GM12878 (cell line): ENCODE data around the gene MGAT4C. TPM values are rescaled to one million over a fixed set of nuclear protein-coding genes. Genes with fewer than 3 reads are reported as not detected.

ENCODE experiments used
- ATAC-seq: fragments of 200-7000 bp; cut with Tn5 transposase; 3 replicates; pipeline ENCODE4 v1.9.1; 2020; ENCODE audit warnings: mild to moderate bottlenecking, moderate library complexity
- BruUV-seq: library from RNA; stranded (reverse); fragments of 400-500 nt; replicated peaks from 2 replicates; lab custom pipeline; 2021; lab: Mats Ljungman, UMichigan
- CTCF ChIA-PET: fragments of 300-600 bp; sonication (Branson Sonifier 250); formaldehyde crosslinking; extraction: SDS; loops from one replicate; lab custom pipeline; 2021; ENCODE audit warnings: inconsistent platforms; lab: Yijun Ruan, JAX
- POLR2A ChIA-PET: fragments of 350-600 bp; formaldehyde crosslinking; extraction: SDS; loops from one replicate; lab custom pipeline; 2021; ENCODE audit warnings: inconsistent platforms; lab: Charles Lee
- RAD21 ChIA-PET: fragments of 300-600 bp; sonication (Branson Sonifier 250); formaldehyde crosslinking; loops from one replicate; lab custom pipeline; 2023; ENCODE audit warnings: antibody characterized with exemption; ENCODE audit not compliant: unreplicated experiment; lab: Charles Lee
- SMC1A ChIA-PET: fragments of 300-600 bp; sonication (Branson Sonifier 250); formaldehyde crosslinking; loops from one replicate; lab custom pipeline; 2023; ENCODE audit not compliant: unreplicated experiment, uncharacterized antibody; lab: Charles Lee
- DNase-seq: peaks from one replicate; pipeline ENCODE4 v3.0.0-alpha.2; 2011; ENCODE audit warnings: low read depth, low spot score
- FAIRE-seq: peaks from 3 replicates; lab custom pipeline; 2011; peaks lifted over from hg19 to GRCh38; lab: Jason Lieb, UNC
- H2AFZ ChIP-seq: 2 replicates; pipeline ENCODE4 v1.6.0; 2011; ENCODE audit warnings: low read depth, low read length, control low read depth; ENCODE audit not compliant: control insufficient read depth
- H3K27ac ChIP-seq: 2 replicates; pipeline ENCODE4 v1.5.1; 2011; ENCODE audit warnings: control low read depth; ENCODE audit not compliant: control insufficient read depth, insufficient read depth
- H3K27me3 ChIP-seq, 2 experiments: replicated peaks in 1 of 2; 2 replicates each; pipeline versions ENCODE4 v1.6.0 to v1.6.1; 2011; ENCODE audit warnings: low read length in 1 of 2; ENCODE audit not compliant: control insufficient read depth in 2 of 2, insufficient read depth in 2 of 2
- H3K36me3 ChIP-seq, 2 experiments: 2 replicates each; pipeline ENCODE4 v1.5.1; 2011; ENCODE audit warnings: low read length in 1 of 2; ENCODE audit not compliant: control insufficient read depth in 2 of 2, insufficient read depth in 2 of 2
- H3K4me1 ChIP-seq: 2 replicates; pipeline ENCODE4 v1.6.1; 2011; ENCODE audit warnings: mild to moderate bottlenecking, low read length, moderate library complexity, mixed read lengths; ENCODE audit not compliant: control insufficient read depth, insufficient read depth
- H3K4me2 ChIP-seq: 2 replicates; pipeline ENCODE4 v1.6.0; 2011; ENCODE audit warnings: control low read depth; ENCODE audit not compliant: control insufficient read depth, insufficient read depth
- H3K4me3 ChIP-seq: fragments of 200-600 bp; sonication (generic); 2 replicates; pipeline ENCODE4 v1.5.1; 2016
- H3K79me2 ChIP-seq: 2 replicates; pipeline ENCODE4 v1.6.0; 2011; ENCODE audit warnings: low read length; ENCODE audit not compliant: control insufficient read depth, insufficient read depth
- H3K9ac ChIP-seq: 2 replicates; pipeline ENCODE4 v1.8.0; 2011; ENCODE audit warnings: low read length, control low read depth, mixed read lengths; ENCODE audit not compliant: control insufficient read depth, insufficient read depth
- H3K9me3 ChIP-seq: replicated peaks from 3 replicates; pipeline ENCODE4 v1.5.1; 2011; ENCODE audit warnings: mild to moderate bottlenecking, low read length; ENCODE audit not compliant: control insufficient read depth, insufficient read depth
- H4K20me1 ChIP-seq: 2 replicates; pipeline ENCODE4 v1.6.0; 2011; ENCODE audit not compliant: control insufficient read depth, insufficient read depth
- BHLHE40 ChIP-seq, 2 experiments: fragments of 450-650 bp in 1 of 2; IDR thresholded peaks; 2 replicates each; pipeline ENCODE4 v1.6.1; 2011 to 2017; ENCODE audit warnings: low read depth in 2 of 2, borderline replicate concordance in 1 of 2, improper control_type of control experiment in 1 of 2, low read length in 1 of 2, mild to moderate bottlenecking in 1 of 2
- HCFC1 ChIP-seq: fragments of 150-350 bp; IDR thresholded peaks from 2 replicates; pipeline ENCODE4 v1.6.1; 2014; ENCODE audit warnings: low read length
- KDM1A ChIP-seq: fragments of 200-600 bp; sonication (generic); IDR thresholded peaks from 2 replicates; pipeline ENCODE4 v1.6.1; 2016; ENCODE audit warnings: borderline replicate concordance
- MEF2B ChIP-seq: fragments of 450-650 bp; IDR thresholded peaks from 2 replicates; pipeline ENCODE4 v1.6.1; 2018; ENCODE audit warnings: mild to moderate bottlenecking, moderate library complexity; ENCODE audit not compliant: partially characterized antibody, poor library complexity, severe bottlenecking
- NR2C1 ChIP-seq: fragments of 450-650 bp; IDR thresholded peaks from 2 replicates; pipeline ENCODE4 v1.6.1; 2017; ENCODE audit warnings: antibody characterized with exemption, mild to moderate bottlenecking, moderate library complexity
- WGBS: methylation state at CpG from one replicate; pipeline ENCODE4 v1.1.6; 2016; ENCODE audit warnings: low lambda C conversion rate; ENCODE audit not compliant: insufficient replicate concordance, insufficient coverage; ENCODE audit errors: missing lambda C conversion rate; 5-methylcytosine and 5-hydroxymethylcytosine counted together
- in situ Hi-C: fragments of 300-500 bp; cut with MboI; formaldehyde crosslinking; loops from 9 replicates; pipeline ENCODE4 v1.14.3; 2018; ENCODE audit warnings: mixed read lengths
- intact Hi-C: fragments of 100-400 bp; cut with micrococcal nuclease; formaldehyde crosslinking; loops from one replicate; pipeline ENCODE4 v1.14.2; 2022; ENCODE audit not compliant: unreplicated experiment
- polyA plus RNA-seq, 11 experiments: library from polyadenylated mRNA; depleted of rRNA in 4 of 11; unstranded in 6 of 11; stranded (reverse) in 5 of 11; fragments of >200 nt; fragmentation: Nextera tagmentation in 4 of 11; fragmentation: Illumina TruSeq in 1 of 11; extraction: Ambion mirVana in 4 of 11; extraction: Trizol in 1 of 11; gene quantifications; 1 replicate in 1 of 11; 2 replicates in 10 of 11; pipeline versions ENCODE4 v1.2.1 to v1.2.3, GENCODE V29; 2011 to 2016; ENCODE audit warnings: inconsistent platforms in 2 of 11, missing spikeins in 2 of 11, low read depth in 1 of 11
- total RNA-seq, 4 experiments: library from RNA; depleted of rRNA in 3 of 4; stranded (reverse); fragments of >200 nt in 3 of 4; fragmentation: Illumina TruSeq in 1 of 4; extraction: Trizol in 1 of 4; gene quantifications; 2 replicates each; pipeline versions ENCODE4 v1.2.1 to v1.2.3, GENCODE V29; 2013 to 2021
- TF ChIP-seq, protein P1 (sequence below): fragments of 150-350 bp; IDR thresholded peaks from 2 replicates; pipeline ENCODE4 v1.6.1; 2014; ENCODE audit warnings: mild to moderate bottlenecking, low read depth, low read length
- TF ChIP-seq, protein P2 (sequence below): IDR thresholded peaks from 2 replicates; pipeline ENCODE4 v1.6.1; 2012; ENCODE audit warnings: low read depth, low read length, improper control_type of control experiment
- TF ChIP-seq, protein P3 (sequence below): IDR thresholded peaks from 2 replicates; pipeline ENCODE4 v1.6.1; 2012; ENCODE audit warnings: improper control_type of control experiment, low read depth, low read length; ENCODE audit not compliant: insufficient replicate concordance
- TF ChIP-seq, protein P4 (sequence below): fragments of 450-650 bp; IDR thresholded peaks from 2 replicates; pipeline ENCODE4 v1.6.1; 2017; ENCODE audit warnings: mild to moderate bottlenecking, moderate library complexity
- TF ChIP-seq, protein P5 (sequence below): IDR thresholded peaks from 2 replicates; pipeline ENCODE4 v1.6.1; 2012; ENCODE audit warnings: low read depth, low read length, improper control_type of control experiment

The MGAT4C gene
- total and polyA plus RNA-seq, 10 of the 15 experiments (the other 5 are each of a cell fraction or from before 2014, with no cell fraction given): not detected

DNA sequence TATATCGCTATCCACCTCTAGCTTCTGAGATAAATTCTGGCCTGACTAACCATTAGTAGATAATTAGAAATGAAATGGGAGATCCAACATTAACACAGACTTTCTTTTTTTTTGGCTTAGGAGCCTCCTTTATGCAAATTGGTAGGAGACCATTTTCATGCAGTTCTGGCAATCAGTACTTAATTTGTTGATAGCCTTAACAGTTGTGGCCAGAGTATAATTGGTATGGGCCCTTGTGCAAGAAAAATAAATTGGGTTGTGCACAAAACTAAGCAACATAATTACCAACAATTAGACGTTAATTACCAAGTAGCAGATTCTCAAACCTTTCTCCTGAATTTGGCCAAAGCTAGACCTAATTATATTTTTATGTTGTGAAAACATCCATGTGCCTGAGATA, 111.0 kb downstream of the MGAT4C start (continued):
- TF ChIP-seq, protein P1, sequence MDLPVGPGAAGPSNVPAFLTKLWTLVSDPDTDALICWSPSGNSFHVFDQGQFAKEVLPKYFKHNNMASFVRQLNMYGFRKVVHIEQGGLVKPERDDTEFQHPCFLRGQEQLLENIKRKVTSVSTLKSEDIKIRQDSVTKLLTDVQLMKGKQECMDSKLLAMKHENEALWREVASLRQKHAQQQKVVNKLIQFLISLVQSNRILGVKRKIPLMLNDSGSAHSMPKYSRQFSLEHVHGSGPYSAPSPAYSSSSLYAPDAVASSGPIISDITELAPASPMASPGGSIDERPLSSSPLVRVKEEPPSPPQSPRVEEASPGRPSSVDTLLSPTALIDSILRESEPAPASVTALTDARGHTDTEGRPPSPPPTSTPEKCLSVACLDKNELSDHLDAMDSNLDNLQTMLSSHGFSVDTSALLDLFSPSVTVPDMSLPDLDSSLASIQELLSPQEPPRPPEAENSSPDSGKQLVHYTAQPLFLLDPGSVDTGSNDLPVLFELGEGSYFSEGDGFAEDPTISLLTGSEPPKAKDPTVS: no peak
- TF ChIP-seq, protein P2, sequence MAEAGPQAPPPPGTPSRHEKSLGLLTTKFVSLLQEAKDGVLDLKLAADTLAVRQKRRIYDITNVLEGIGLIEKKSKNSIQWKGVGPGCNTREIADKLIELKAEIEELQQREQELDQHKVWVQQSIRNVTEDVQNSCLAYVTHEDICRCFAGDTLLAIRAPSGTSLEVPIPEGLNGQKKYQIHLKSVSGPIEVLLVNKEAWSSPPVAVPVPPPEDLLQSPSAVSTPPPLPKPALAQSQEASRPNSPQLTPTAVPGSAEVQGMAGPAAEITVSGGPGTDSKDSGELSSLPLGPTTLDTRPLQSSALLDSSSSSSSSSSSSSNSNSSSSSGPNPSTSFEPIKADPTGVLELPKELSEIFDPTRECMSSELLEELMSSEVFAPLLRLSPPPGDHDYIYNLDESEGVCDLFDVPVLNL: no peak

DNA sequence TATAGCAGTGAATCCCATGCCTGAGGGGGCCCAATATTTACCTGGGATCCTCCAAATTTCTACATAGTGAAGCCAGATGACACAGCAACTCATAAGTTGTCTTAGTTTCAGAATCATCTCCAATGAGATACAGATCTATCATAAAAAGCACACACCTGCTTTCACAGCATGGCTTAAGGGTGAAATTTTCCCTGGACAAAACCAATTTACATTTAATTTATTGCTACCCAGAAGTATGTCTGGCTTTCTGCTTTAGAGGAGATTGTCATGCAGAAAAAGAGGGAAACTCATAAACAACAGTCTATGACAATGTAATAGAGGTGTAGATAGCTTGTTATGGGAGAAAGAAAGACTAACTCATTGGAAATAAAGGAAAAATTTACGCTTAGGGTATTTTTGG, 113.0 kb downstream of the MGAT4C start:
- Histone ChIP-seq H3K9ac (no peak overlapping the region), H3K4me1 (no peaks in the 10 kb centered on the region), H4K20me1 (no peaks in the 10 kb centered on the region), H2AFZ (no peak overlapping the region), H3K4me3 (no peak overlapping the region), H3K4me2 (no peak overlapping the region), H3K27me3 (no peaks in the 10 kb centered on the region), H3K27ac (no peak overlapping the region), H3K9me3 (no peaks in the 10 kb centered on the region), H3K79me2 (no peaks in the 10 kb centered on the region), H3K36me3 (no peaks in the 10 kb centered on the region)
- 0% methylated on average over 1 of the region's 1 CpG for WGBS
- CTCF ChIA-PET: interaction anchor here (0.6 kb wide), 1 partner anchor 16 kb away, joined by 3 read pairs; no protein-coding TSS in a partner anchor
- in situ Hi-C loops (no loop called here), intact Hi-C loops (no loop called here)
- no peak for FAIRE-seq
- no peak for DNase-seq
- RAD21 ChIA-PET: no interaction called here
- ATAC-seq: no peak
- no TSS peak for BruUV-seq
- SMC1A ChIA-PET: interaction anchor here (1.8 kb wide), 1 partner anchor 11 kb away, joined by 4 read pairs; no protein-coding TSS in a partner anchor
- POLR2A ChIA-PET: no interaction called here
- no peak for TF ChIP-seq KDM1A
- TF ChIP-seq BHLHE40 (IDR thresholded peaks at IDR 0.05; ENCODE audit: borderline replicate concordance in 1 of 2, low read depth in 2 of 2, low read length in 1 of 2): no peak
- TF ChIP-seq MEF2B: no peak
- TF ChIP-seq, protein P3, sequence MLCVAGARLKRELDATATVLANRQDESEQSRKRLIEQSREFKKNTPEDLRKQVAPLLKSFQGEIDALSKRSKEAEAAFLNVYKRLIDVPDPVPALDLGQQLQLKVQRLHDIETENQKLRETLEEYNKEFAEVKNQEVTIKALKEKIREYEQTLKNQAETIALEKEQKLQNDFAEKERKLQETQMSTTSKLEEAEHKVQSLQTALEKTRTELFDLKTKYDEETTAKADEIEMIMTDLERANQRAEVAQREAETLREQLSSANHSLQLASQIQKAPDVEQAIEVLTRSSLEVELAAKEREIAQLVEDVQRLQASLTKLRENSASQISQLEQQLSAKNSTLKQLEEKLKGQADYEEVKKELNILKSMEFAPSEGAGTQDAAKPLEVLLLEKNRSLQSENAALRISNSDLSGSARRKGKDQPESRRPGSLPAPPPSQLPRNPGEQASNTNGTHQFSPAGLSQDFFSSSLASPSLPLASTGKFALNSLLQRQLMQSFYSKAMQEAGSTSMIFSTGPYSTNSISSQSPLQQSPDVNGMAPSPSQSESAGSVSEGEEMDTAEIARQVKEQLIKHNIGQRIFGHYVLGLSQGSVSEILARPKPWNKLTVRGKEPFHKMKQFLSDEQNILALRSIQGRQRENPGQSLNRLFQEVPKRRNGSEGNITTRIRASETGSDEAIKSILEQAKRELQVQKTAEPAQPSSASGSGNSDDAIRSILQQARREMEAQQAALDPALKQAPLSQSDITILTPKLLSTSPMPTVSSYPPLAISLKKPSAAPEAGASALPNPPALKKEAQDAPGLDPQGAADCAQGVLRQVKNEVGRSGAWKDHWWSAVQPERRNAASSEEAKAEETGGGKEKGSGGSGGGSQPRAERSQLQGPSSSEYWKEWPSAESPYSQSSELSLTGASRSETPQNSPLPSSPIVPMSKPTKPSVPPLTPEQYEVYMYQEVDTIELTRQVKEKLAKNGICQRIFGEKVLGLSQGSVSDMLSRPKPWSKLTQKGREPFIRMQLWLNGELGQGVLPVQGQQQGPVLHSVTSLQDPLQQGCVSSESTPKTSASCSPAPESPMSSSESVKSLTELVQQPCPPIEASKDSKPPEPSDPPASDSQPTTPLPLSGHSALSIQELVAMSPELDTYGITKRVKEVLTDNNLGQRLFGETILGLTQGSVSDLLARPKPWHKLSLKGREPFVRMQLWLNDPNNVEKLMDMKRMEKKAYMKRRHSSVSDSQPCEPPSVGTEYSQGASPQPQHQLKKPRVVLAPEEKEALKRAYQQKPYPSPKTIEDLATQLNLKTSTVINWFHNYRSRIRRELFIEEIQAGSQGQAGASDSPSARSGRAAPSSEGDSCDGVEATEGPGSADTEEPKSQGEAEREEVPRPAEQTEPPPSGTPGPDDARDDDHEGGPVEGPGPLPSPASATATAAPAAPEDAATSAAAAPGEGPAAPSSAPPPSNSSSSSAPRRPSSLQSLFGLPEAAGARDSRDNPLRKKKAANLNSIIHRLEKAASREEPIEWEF: no peak
- TF ChIP-seq, protein P4, sequence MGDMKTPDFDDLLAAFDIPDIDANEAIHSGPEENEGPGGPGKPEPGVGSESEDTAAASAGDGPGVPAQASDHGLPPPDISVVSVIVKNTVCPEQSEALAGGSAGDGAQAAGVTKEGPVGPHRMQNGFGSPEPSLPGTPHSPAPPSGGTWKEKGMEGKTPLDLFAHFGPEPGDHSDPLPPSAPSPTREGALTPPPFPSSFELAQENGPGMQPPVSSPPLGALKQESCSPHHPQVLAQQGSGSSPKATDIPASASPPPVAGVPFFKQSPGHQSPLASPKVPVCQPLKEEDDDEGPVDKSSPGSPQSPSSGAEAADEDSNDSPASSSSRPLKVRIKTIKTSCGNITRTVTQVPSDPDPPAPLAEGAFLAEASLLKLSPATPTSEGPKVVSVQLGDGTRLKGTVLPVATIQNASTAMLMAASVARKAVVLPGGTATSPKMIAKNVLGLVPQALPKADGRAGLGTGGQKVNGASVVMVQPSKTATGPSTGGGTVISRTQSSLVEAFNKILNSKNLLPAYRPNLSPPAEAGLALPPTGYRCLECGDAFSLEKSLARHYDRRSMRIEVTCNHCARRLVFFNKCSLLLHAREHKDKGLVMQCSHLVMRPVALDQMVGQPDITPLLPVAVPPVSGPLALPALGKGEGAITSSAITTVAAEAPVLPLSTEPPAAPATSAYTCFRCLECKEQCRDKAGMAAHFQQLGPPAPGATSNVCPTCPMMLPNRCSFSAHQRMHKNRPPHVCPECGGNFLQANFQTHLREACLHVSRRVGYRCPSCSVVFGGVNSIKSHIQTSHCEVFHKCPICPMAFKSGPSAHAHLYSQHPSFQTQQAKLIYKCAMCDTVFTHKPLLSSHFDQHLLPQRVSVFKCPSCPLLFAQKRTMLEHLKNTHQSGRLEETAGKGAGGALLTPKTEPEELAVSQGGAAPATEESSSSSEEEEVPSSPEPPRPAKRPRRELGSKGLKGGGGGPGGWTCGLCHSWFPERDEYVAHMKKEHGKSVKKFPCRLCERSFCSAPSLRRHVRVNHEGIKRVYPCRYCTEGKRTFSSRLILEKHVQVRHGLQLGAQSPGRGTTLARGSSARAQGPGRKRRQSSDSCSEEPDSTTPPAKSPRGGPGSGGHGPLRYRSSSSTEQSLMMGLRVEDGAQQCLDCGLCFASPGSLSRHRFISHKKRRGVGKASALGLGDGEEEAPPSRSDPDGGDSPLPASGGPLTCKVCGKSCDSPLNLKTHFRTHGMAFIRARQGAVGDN: no peak
- TF ChIP-seq, protein P5, sequence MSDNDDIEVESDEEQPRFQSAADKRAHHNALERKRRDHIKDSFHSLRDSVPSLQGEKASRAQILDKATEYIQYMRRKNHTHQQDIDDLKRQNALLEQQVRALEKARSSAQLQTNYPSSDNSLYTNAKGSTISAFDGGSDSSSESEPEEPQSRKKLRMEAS: no peak
- TF ChIP-seq HCFC1: no peak
- no peak for TF ChIP-seq NR2C1
